Left lung (tissue), 10 donors: ENCODE data around the gene KIF19. TPM values are rescaled to one million over a fixed set of nuclear protein-coding genes. Genes with fewer than 3 reads are reported as not detected.

ENCODE experiments used
- ATAC-seq: fragments of 200-7000 bp; cut with Tn5 transposase; one replicate; pipeline ENCODE4 v1.9.1; 2020; ENCODE audit warnings: moderate library complexity
- DNase-seq, 4 donors: peaks; one replicate each; pipeline ENCODE4 v3.0.0-alpha.2; 2013 to 2020
- H3K27ac ChIP-seq, 2 donors: fragments of 200-600 bp; sonication (generic) in 1 of 2; one replicate each; pipeline versions ENCODE4 v1.5.0 to v1.8.0; 2020 to 2021
- H3K27me3 ChIP-seq, 2 donors: fragments of 200-600 bp; sonication (generic) in 1 of 2; one replicate each; pipeline versions ENCODE4 v1.5.0 to v1.8.0; 2020 to 2021
- H3K36me3 ChIP-seq, 2 donors: fragments of 200-600 bp; sonication (generic) in 1 of 2; one replicate each; pipeline versions ENCODE4 v1.5.0 to v1.8.0; 2020 to 2021
- H3K4me1 ChIP-seq, 2 donors: fragments of 200-600 bp; one replicate each; pipeline ENCODE4 v1.8.0; 2021
- H3K4me3 ChIP-seq, 2 donors: fragments of 200-600 bp; sonication (generic) in 1 of 2; one replicate each; pipeline versions ENCODE4 v1.5.0 to v1.8.0; 2020 to 2021; ENCODE audit warnings: mild to moderate bottlenecking in 1 of 2
- H3K9me3 ChIP-seq, 2 donors: fragments of 200-600 bp; sonication (generic) in 1 of 2; one replicate each; pipeline versions ENCODE4 v1.5.0 to v1.8.0; 2020 to 2021
- intact Hi-C, 2 donors: fragments of 100-400 bp; cut with DNase I; formaldehyde crosslinking; loops; one replicate each; pipeline versions ENCODE4 v1.11.2 to v1.14.2; 2022
- polyA plus RNA-seq, 6 donors: library from polyadenylated mRNA; unstranded; fragments of 120-200 nt; gene quantifications; one replicate each; pipeline ENCODE4 v1.2.1, GENCODE V29; 2013; ENCODE audit not compliant: insufficient read length in 6 of 6
- total RNA-seq, 2 donors: library from RNA; stranded (reverse); fragmentation: NEBNext Ultra II Directional; extraction: Animal tissue kit (Norgen Biotek cat#: 25700); gene quantifications; one replicate each; pipeline ENCODE4 v1.2.1, GENCODE V29; 2021
- TF ChIP-seq, protein P1 (sequence below), 2 donors: fragments of 200-600 bp; sonication (generic) in 1 of 2; IDR thresholded peaks; one replicate each; pipeline versions ENCODE4 v1.5.0 to v1.8.0; 2021; ENCODE audit warnings: antibody characterized with exemption in 2 of 2
- donor health status: DM: no; HTN: yes; CAD: no.
- donor health status: DM: no; HTN: no; CAD: no.

KIF19 gene
- total and polyA plus RNA-seq, 8 donors, result 0.61 to 2.6 (median 1.5) TPM; not detected in 1

DNA sequence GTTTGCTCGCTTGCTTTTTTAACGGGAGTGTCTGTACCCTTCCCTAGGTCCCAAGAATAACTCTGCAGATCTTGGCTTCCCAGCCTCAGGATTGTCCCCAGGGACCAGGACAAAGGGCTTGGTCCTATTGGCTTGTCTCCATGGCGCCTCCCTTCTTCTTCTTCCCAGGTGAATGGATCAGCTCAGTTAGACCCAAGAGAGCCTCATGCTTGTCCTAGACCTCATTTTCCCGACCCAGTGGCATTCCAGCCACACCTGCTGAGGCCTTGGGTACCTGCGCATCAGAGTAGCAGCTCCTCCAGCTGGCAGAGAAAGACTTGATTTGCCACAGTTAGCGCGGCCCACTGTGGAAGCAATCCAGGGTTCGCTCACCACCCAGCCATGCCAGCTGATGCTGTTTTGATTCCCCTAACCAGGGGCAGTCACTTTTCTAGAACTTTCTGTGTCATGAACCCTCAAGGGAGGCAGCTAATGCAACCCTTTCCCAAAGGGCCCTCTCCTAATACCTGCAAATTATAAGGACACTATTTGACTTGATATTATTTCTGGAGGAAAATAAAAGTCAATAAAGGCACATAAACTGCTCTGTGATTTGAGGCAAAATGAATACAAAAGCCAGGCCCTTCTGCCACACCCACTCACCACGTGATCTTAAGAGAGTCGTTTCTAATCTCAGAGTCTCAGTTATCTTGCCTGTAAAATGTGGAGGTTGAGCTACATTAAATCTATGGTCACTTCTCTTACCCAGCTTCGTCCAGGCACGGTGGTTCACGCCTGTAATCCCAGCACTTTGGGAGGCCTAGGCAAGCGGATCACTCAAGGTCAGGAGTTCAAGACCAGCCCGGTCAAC lies 55.2 kb downstream of the KIF19 start:
- Histone ChIP-seq H3K36me3 (no peaks in the 10 kb centered on the region), H3K4me1 (peaks cover 11 to 15% of the 10 kb centered on the region in 2 donors), H3K4me3 (no peak overlapping the region), H3K9me3 (no peaks in the 10 kb centered on the region), H3K27me3 (peaks cover 0 to 16% of the 10 kb centered on the region in 2 donors), H3K27ac (no peak overlapping the region)
- DNase-seq, result no peak
- intact Hi-C loops, result loop anchor here in 1 of 2 donors (10.0 kb wide), 1 partner anchor 74 kb away; no protein-coding TSS in a partner anchor
- ATAC-seq, result no peak
- TF ChIP-seq, protein P1, sequence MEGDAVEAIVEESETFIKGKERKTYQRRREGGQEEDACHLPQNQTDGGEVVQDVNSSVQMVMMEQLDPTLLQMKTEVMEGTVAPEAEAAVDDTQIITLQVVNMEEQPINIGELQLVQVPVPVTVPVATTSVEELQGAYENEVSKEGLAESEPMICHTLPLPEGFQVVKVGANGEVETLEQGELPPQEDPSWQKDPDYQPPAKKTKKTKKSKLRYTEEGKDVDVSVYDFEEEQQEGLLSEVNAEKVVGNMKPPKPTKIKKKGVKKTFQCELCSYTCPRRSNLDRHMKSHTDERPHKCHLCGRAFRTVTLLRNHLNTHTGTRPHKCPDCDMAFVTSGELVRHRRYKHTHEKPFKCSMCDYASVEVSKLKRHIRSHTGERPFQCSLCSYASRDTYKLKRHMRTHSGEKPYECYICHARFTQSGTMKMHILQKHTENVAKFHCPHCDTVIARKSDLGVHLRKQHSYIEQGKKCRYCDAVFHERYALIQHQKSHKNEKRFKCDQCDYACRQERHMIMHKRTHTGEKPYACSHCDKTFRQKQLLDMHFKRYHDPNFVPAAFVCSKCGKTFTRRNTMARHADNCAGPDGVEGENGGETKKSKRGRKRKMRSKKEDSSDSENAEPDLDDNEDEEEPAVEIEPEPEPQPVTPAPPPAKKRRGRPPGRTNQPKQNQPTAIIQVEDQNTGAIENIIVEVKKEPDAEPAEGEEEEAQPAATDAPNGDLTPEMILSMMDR (IDR thresholded peaks at IDR 0.05), result no peak

DNA sequence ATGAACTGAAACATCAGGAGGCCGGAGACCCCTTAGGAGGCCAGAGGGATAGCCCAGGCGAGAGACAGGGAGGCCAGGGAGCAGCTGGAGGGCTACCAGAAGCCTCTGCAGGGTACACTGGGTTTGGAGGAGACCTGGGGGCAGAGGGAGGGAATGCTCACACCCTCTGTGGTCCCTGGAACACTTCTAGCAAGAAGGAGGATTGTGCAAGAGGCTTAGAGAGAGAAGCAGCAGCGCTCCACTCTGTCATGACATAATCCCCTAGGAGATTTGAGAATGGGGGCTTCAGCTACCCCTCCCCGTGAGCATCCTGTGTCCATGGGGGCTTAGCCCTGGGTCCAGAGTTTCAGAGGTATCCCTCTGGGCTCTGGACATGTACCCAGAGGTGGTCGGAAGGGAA lies 57.1 kb downstream of the KIF19 start:
- no peak for ATAC-seq

DNA sequence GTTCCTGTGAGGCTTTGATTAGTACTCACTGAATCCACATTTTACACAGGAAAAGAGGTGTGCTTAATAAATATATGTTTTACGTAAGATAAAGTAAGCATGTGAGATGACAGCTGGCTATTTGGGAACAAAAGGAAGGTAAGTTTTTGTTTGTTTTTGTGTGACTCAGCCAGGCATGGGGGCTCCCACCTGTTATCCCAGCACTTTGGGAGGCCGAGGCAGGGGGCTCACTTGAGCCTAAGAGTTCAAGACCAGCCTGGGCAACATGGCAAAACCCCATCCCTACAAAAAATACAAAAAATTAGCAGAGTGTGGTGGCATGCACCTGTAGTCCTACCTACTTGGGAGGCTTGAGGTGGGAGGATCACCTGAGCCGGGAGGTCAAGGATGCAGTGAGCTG lies 59.2 kb downstream of the KIF19 start:
- Histone ChIP-seq H3K27ac (no peak overlapping the region), H3K4me1 (peaks cover 3 to 4% of the 10 kb centered on the region in 2 donors), H3K4me3 (no peak overlapping the region), H3K9me3 (no peaks in the 10 kb centered on the region), H3K27me3 (no peaks in the 10 kb centered on the region), H3K36me3 (no peaks in the 10 kb centered on the region)
- DNase-seq (no peak), ATAC-seq (no peak)
- TF ChIP-seq, protein P1 (IDR thresholded peaks at IDR 0.05), result no peak
- intact Hi-C loops, result loop anchor here in 1 of 2 donors (10.0 kb wide), 1 partner anchor 70 kb away; no protein-coding TSS in a partner anchor

More for the DNA sequence above, 57.1 kb downstream of the KIF19 start:
- DNase-seq, result no peak
- intact Hi-C loops, result loop anchor here in 1 of 2 donors (10.0 kb wide), 1 partner anchor 72 kb away; no protein-coding TSS in a partner anchor
- TF ChIP-seq, protein P1 (IDR thresholded peaks at IDR 0.05), result no peak
- no peaks in the 10 kb centered on the region for H3K36me3 ChIP-seq
- no peak overlapping the region for H3K4me3 ChIP-seq
- H3K27ac ChIP-seq, result no peak overlapping the region
- no peaks in the 10 kb centered on the region for H3K9me3 ChIP-seq
- peaks cover 0 to 11% of the 10 kb centered on the region in 2 donors for H3K27me3 ChIP-seq
- H3K4me1 ChIP-seq, result peaks cover 11 to 15% of the 10 kb centered on the region in 2 donors

DNA sequence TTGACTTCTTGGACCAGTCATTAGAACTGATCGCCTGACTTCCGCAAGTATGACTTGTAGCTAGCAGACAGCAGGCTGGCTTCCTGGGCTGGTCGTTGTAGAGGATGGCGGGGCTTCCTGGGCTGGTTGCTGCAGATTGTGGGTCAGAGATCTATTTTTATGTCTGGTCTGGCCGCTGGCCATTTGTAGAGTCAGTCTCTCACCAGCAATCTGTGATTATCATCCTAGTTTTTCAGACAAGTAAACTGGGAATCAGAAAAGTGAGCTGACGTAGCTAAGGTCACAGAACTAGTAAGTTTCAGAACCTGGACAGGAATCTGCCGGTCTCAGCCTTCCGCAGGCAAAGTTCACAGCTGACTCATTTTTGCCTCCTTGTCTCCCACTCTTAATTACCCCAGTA lies 60.4 kb downstream of the KIF19 start:
- intact Hi-C loops, result loop anchor here in 1 of 2 donors (10.0 kb wide), 1 partner anchor 68 kb away; no protein-coding TSS in a partner anchor
- DNase-seq, result no peak
- Histone ChIP-seq H3K4me3 (no peak overlapping the region), H3K36me3 (no peaks in the 10 kb centered on the region), H3K27ac (no peak overlapping the region), H3K9me3 (no peaks in the 10 kb centered on the region), H3K27me3 (no peaks in the 10 kb centered on the region), H3K4me1 (no peaks in the 10 kb centered on the region)
- peak; percentile 54 for ATAC-seq
- TF ChIP-seq, protein P1 (IDR thresholded peaks at IDR 0.05), result no peak
